ENCODE data around the gene ACOX3. TPM values are rescaled to one million over a fixed set of nuclear protein-coding genes. Genes with fewer than 3 reads are reported as not detected.

ACOX3 gene
- total and polyA plus RNA-seq, 9 of the 15 experiments (the other 6 are each of a cell fraction or from before 2014, with no cell fraction given) = 0.68 to 7.3 (median 3.7) TPM

DNA sequence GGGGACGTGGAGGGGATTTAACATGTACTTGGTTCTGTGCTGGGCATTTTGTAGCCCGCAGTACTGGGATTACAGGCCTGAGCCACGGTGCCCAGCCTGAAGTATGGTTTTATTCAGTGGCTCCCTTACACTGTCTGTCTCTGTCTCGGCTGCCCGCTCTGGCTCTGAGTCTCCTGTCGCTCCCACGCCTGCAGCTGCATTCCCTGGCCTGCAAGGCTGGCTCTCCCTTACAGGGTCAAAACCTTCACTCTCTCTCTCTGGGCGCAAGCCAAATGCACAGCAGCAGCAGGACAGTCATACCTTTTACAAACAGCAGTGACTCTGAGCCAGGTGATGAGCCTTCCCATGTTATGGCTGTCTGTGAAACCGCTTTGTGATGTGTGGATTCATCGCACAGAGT lies 98.8 kb downstream of the ACOX3 start (continued):
- TF ChIP-seq, protein P1, sequence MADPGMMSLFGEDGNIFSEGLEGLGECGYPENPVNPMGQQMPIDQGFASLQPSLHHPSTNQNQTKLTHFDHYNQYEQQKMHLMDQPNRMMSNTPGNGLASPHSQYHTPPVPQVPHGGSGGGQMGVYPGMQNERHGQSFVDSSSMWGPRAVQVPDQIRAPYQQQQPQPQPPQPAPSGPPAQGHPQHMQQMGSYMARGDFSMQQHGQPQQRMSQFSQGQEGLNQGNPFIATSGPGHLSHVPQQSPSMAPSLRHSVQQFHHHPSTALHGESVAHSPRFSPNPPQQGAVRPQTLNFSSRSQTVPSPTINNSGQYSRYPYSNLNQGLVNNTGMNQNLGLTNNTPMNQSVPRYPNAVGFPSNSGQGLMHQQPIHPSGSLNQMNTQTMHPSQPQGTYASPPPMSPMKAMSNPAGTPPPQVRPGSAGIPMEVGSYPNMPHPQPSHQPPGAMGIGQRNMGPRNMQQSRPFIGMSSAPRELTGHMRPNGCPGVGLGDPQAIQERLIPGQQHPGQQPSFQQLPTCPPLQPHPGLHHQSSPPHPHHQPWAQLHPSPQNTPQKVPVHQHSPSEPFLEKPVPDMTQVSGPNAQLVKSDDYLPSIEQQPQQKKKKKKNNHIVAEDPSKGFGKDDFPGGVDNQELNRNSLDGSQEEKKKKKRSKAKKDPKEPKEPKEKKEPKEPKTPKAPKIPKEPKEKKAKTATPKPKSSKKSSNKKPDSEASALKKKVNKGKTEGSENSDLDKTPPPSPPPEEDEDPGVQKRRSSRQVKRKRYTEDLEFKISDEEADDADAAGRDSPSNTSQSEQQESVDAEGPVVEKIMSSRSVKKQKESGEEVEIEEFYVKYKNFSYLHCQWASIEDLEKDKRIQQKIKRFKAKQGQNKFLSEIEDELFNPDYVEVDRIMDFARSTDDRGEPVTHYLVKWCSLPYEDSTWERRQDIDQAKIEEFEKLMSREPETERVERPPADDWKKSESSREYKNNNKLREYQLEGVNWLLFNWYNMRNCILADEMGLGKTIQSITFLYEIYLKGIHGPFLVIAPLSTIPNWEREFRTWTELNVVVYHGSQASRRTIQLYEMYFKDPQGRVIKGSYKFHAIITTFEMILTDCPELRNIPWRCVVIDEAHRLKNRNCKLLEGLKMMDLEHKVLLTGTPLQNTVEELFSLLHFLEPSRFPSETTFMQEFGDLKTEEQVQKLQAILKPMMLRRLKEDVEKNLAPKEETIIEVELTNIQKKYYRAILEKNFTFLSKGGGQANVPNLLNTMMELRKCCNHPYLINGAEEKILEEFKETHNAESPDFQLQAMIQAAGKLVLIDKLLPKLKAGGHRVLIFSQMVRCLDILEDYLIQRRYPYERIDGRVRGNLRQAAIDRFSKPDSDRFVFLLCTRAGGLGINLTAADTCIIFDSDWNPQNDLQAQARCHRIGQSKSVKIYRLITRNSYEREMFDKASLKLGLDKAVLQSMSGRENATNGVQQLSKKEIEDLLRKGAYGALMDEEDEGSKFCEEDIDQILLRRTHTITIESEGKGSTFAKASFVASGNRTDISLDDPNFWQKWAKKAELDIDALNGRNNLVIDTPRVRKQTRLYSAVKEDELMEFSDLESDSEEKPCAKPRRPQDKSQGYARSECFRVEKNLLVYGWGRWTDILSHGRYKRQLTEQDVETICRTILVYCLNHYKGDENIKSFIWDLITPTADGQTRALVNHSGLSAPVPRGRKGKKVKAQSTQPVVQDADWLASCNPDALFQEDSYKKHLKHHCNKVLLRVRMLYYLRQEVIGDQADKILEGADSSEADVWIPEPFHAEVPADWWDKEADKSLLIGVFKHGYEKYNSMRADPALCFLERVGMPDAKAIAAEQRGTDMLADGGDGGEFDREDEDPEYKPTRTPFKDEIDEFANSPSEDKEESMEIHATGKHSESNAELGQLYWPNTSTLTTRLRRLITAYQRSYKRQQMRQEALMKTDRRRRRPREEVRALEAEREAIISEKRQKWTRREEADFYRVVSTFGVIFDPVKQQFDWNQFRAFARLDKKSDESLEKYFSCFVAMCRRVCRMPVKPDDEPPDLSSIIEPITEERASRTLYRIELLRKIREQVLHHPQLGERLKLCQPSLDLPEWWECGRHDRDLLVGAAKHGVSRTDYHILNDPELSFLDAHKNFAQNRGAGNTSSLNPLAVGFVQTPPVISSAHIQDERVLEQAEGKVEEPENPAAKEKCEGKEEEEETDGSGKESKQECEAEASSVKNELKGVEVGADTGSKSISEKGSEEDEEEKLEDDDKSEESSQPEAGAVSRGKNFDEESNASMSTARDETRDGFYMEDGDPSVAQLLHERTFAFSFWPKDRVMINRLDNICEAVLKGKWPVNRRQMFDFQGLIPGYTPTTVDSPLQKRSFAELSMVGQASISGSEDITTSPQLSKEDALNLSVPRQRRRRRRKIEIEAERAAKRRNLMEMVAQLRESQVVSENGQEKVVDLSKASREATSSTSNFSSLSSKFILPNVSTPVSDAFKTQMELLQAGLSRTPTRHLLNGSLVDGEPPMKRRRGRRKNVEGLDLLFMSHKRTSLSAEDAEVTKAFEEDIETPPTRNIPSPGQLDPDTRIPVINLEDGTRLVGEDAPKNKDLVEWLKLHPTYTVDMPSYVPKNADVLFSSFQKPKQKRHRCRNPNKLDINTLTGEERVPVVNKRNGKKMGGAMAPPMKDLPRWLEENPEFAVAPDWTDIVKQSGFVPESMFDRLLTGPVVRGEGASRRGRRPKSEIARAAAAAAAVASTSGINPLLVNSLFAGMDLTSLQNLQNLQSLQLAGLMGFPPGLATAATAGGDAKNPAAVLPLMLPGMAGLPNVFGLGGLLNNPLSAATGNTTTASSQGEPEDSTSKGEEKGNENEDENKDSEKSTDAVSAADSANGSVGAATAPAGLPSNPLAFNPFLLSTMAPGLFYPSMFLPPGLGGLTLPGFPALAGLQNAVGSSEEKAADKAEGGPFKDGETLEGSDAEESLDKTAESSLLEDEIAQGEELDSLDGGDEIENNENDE (IDR thresholded peaks at IDR 0.05; ENCODE audit: low read depth, low read length) = no peak
- TF ChIP-seq, protein P2, sequence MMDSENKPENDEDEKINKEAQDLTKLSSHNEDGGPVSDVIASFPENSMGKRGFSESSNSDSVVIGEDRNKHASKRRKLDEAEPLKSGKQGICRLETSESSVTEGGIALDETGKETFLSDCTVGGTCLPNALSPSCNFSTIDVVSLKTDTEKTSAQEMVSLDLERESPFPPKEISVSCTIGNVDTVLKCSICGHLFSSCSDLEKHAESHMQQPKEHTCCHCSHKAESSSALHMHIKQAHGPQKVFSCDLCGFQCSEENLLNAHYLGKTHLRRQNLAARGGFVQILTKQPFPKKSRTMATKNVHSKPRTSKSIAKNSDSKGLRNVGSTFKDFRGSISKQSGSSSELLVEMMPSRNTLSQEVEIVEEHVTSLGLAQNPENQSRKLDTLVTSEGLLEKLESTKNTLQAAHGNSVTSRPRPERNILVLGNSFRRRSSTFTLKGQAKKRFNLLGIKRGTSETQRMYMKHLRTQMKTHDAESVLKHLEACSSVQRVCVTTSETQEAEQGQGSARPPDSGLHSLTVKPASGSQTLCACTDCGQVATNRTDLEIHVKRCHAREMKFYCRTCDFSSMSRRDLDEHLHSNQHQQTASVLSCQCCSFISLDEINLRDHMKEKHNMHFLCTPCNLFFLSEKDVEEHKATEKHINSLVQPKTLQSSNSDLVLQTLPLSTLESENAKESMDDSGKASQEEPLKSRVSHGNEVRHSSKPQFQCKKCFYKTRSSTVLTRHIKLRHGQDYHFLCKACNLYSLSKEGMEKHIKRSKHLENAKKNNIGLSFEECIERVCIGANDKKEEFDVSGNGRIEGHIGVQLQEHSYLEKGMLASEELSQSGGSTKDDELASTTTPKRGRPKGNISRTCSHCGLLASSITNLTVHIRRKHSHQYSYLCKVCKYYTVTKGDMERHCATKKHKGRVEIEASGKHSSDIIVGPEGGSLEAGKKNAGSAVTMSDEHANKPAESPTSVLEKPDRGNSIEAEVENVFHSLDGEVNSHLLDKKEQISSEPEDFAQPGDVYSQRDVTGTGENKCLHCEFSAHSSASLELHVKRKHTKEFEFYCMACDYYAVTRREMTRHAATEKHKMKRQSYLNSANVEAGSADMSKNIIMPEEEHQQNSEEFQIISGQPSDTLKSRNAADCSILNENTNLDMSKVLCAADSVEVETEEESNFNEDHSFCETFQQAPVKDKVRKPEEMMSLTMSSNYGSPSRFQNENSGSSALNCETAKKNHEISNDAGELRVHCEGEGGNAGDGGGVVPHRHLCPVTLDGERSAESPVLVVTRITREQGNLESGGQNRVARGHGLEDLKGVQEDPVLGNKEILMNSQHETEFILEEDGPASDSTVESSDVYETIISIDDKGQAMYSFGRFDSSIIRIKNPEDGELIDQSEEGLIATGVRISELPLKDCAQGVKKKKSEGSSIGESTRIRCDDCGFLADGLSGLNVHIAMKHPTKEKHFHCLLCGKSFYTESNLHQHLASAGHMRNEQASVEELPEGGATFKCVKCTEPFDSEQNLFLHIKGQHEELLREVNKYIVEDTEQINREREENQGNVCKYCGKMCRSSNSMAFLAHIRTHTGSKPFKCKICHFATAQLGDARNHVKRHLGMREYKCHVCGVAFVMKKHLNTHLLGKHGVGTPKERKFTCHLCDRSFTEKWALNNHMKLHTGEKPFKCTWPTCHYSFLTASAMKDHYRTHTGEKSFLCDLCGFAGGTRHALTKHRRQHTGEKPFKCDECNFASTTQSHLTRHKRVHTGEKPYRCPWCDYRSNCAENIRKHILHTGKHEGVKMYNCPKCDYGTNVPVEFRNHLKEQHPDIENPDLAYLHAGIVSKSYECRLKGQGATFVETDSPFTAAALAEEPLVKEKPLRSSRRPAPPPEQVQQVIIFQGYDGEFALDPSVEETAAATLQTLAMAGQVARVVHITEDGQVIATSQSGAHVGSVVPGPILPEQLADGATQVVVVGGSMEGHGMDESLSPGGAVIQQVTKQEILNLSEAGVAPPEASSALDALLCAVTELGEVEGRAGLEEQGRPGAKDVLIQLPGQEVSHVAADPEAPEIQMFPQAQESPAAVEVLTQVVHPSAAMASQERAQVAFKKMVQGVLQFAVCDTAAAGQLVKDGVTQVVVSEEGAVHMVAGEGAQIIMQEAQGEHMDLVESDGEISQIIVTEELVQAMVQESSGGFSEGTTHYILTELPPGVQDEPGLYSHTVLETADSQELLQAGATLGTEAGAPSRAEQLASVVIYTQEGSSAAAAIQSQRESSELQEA (IDR thresholded peaks at IDR 0.05; ENCODE audit: low read depth) = no peak
- TF ChIP-seq, protein P3, sequence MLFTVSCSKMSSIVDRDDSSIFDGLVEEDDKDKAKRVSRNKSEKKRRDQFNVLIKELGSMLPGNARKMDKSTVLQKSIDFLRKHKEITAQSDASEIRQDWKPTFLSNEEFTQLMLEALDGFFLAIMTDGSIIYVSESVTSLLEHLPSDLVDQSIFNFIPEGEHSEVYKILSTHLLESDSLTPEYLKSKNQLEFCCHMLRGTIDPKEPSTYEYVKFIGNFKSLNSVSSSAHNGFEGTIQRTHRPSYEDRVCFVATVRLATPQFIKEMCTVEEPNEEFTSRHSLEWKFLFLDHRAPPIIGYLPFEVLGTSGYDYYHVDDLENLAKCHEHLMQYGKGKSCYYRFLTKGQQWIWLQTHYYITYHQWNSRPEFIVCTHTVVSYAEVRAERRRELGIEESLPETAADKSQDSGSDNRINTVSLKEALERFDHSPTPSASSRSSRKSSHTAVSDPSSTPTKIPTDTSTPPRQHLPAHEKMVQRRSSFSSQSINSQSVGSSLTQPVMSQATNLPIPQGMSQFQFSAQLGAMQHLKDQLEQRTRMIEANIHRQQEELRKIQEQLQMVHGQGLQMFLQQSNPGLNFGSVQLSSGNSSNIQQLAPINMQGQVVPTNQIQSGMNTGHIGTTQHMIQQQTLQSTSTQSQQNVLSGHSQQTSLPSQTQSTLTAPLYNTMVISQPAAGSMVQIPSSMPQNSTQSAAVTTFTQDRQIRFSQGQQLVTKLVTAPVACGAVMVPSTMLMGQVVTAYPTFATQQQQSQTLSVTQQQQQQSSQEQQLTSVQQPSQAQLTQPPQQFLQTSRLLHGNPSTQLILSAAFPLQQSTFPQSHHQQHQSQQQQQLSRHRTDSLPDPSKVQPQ (CRISPR knock-in tag; IDR thresholded peaks at IDR 0.05; ENCODE audit: borderline replicate concordance) = no peak
- TF ChIP-seq RBM39 (optimal IDR thresholded peaks at IDR 0.05; ENCODE audit: low read depth, low read length) (no peak), RAD51 (IDR thresholded peaks at IDR 0.05; ENCODE audit: borderline replicate concordance, low read depth) (no peak)

Data from K562 (cell line).